GM12874 (cell line): ENCODE data around the gene PLEKHA6.

Source experiments
- TF ChIP-seq, protein P1 (sequence below): IDR thresholded peaks from 2 replicates; pipeline ENCODE4 v1.5.1; 2011; ENCODE audit warnings: low read depth, mild to moderate bottlenecking, control low read depth, low read length, moderate library complexity; ENCODE audit not compliant: insufficient read depth

The PLEKHA6 gene

GRCh38 chr1:204286315-204286714, 73.4 kb downstream of the PLEKHA6 start:
- TF ChIP-seq, protein P1, sequence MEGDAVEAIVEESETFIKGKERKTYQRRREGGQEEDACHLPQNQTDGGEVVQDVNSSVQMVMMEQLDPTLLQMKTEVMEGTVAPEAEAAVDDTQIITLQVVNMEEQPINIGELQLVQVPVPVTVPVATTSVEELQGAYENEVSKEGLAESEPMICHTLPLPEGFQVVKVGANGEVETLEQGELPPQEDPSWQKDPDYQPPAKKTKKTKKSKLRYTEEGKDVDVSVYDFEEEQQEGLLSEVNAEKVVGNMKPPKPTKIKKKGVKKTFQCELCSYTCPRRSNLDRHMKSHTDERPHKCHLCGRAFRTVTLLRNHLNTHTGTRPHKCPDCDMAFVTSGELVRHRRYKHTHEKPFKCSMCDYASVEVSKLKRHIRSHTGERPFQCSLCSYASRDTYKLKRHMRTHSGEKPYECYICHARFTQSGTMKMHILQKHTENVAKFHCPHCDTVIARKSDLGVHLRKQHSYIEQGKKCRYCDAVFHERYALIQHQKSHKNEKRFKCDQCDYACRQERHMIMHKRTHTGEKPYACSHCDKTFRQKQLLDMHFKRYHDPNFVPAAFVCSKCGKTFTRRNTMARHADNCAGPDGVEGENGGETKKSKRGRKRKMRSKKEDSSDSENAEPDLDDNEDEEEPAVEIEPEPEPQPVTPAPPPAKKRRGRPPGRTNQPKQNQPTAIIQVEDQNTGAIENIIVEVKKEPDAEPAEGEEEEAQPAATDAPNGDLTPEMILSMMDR = no peak

GRCh38 chr1:204285436-204286305, 74.1 kb downstream of the PLEKHA6 start:
- TF ChIP-seq, protein P1 = no peak

DNA sequence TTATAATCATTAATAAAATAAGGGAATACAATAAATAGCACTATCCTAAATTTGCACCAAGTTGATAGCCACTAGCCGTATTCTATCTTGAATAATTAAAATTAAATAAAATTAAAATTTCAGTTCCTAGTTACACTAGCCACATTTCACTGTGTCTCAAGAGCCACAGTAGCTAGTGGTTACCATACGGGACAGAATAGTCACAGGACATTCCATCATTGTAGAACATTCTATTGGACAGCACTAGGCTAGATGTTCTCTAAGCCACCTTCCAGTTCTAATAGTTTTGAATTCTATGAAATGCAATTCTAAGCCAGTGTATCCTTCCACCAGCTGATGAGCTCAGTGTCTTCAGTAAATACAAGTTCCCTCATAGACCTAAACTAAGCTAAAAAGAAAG, 74.8 kb downstream of the PLEKHA6 start:
- TF ChIP-seq, protein P1 = no peak

DNA sequence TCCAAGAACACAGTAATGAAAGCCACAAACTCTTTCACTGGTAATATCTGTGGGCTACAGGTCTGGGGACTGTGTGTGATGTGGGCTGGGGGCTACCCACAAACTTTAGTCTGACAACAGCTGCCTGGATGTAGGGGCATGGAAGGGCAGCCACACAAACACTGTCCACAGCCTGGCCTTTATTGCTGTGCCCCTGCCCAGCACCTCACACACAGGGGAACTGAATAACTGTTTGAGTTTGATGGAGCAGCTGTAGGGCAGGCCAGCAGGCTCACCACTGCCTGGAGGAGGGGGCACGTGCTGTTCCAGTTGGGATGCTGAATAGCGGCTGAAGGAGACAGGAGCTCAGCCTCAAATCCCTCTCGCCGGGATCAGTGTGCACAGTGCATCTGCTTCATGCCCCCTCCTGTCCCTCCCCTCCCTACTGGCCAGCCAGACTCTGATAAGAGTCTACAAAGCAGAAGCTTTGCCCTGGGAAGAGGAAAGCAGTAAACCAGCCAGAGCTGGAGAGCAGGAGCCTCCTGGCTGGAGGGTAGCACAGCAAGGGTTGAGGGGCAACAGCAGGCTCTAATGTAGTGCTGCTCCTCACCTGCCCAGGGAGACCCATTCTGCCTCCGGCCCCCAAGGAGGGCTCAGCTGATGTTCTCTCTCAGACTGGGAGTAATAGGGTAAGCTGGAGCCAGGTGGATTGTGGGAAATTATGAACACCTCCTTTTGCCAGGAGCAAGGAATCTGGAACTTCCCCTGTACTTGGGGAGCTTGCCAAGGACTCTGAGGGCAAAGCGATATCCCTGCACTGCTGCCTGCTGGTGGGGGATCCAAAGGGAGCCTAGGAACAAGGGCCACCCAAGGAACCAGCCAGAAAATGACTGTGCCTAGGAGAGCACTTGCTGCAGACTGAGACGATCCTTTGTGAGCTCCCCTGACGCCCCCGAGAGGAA, 75.7 kb downstream of the PLEKHA6 start:
- TF ChIP-seq, protein P1 = no peak

GRCh38 chr1:204282761-204283221, 76.9 kb downstream of the PLEKHA6 start:
- TF ChIP-seq, protein P1 = no peak

- TF ChIP-seq, protein P1 = no peak
Measured at GRCh38 chr1:204280099-204280961, 79.4 kb downstream of the PLEKHA6 start.
